GM21447 (cell line): Measurements from ENCODE around the gene FRMPD2.
"Not testable (repeated sequence)": the region's sequence is repeated elsewhere in the genome, so short reads cannot be mapped to it uniquely, and the experiment has no call there.

Source experiments
- ATAC-seq: cut with Tn5 transposase; IDR thresholded peaks from one replicate; pipeline ENCODE4 v1.9.1; 2021; ENCODE audit not compliant: unreplicated experiment

The FRMPD2 gene

DNA sequence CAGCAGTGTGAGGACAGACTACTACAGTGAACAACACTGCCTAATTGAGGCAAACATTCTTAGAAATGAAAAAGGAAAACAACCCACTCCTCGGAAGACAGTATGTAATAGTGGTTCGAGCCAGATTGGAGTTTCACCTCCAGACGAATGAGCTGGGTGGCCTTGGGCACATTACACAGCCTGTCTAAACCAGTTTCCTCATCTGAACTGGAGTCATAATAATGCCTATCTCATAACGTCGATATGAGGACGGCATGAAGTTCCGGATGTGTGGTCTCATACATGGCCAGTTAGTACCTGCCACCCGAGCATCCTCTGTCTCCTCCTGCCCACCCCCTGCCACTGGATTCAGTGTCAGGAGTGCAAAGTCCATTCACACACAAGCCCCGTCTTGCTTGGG lies 15.8 kb upstream of the FRMPD2 start:
- no peak for ATAC-seq

DNA sequence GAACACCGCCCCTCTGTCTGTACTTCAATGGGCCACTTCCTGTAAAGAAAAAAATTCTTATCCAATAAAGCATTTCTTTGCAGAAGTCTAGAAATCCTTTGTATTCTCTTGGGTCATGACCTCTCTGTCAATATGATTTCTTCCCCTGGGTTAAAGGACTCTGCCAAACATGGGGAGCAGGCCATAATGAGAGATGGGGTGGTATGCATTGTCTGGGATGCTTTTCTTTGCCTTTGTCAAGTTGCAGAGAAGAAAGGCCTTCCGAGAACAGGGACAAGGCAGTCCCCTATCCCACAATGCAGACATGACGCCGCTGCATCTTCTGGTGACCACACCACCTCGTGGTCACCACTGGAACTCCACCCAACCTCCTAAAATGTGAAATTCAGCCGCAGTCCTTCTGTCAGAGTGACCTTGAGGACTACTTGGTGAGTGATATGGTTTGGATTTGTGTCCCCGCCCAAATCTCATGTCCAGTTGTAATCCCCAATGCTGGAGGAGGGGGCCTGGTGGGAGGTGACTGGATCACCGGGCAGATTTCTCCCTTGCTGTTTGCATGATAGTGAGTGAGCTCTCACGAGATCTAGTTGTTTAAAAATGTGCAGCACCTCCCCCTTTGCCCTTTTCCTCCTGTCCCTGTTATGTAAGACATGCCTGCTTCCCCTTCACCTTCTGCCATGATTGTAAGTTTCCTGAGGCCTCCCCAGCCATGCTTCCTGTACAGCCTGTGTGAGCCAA lies 15.2 kb upstream of the FRMPD2 start:
- no peak for ATAC-seq

DNA sequence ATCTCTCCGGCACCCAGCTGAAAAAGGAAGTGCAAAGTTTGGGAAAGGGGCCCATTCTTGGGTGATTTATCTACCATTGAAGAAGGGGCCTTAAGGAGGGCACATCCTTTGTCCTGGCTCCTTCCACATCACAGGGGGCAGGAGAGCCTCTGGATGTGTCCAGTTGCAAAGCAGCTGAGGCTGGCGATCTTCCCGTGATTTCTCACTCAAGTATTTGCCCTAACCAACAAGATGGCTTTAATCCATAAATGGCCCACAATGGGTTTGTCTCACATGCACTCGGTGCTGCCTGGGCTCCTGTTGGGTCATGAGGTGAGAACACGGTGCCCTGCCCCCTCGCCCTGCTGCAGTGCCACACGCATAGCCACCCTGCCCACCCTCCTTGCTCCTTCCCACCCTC lies 14.2 kb upstream of the FRMPD2 start:
- no peak for ATAC-seq

DNA sequence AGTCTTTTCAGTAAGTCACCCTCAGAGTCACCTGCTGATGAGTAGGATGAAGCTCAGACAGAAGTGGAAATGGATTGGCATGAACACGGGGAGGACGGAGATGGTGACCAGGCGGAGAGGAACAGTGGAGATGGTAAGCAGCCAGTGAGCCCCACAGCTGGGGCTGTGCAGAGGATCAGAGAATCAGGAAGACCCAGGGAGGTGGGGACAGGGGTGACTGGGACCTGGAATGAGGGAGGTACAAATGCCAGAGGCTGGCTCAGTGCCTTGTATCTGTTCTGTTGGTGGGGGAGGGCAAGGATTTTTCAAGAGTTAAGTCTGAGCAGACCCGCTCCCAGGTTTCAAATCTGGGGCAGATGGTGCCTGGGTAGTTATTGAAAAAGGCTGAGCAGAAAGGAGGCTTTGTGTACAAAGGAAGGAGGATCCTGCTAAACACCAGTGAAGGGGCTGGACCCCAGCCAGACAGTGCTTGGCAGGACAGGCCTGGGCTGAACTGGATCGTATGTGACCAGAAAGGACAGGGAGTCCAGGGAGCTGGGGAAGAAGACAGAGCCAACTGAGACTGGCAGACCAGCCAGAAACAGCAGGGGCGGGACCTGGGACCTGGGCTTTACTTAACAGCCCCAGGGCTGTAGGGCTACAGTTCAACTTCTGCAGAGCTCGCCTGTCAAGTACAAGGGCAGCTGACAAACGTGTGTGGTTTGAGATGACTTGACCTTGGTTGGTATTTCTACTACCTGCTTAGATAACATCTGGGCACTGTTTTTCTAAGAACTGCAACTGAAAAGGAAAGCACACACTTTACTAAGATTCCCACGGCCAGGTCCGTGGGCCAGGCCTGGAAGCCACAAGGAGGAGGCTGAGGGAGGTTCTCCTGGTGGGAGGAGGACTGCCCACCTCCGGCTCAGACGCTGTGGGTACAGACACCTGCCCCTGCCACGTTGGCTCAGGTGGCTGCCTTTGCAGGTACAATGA lies 13.2 kb upstream of the FRMPD2 start:
- peak; percentile 57 for ATAC-seq

DNA sequence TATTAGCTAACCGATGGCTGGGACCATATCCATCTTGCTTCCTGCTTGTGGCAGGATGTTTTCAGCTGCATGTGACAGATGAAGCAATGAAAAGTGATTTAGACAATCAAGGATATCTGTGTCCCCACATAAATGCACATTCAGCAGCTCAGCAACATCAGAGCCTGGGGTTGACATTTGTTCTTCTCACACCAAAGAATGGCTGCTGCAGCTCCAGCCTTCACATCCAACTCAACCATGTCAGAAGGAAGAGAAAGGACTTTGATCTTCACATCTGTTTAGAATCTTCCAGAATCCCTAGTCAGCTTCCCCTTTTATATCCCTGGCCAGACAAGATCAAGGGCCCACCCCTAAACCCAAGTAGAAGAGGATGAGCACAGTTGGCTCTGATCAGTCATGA lies 11.9 kb upstream of the FRMPD2 start:
- no peak for ATAC-seq

DNA sequence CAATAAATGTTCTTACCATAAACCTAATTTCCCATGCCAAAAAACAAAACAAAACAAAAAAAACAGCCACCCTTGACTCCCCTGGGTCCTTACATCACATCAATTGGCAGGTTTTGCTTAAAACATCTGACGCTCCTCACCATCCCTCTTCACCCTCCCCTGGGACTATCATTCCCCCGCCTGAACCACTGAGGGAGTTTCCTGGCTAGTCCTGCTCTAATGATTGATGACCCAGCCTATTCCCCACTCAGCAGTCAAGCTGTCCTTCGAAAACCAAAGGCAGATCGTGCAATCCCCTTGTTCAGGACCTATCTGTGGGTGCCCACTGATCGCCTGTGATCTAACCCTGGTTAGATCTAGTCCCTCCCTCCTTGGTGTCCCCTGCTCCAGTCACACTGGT lies 11.2 kb upstream of the FRMPD2 start:
- no peak for ATAC-seq

DNA sequence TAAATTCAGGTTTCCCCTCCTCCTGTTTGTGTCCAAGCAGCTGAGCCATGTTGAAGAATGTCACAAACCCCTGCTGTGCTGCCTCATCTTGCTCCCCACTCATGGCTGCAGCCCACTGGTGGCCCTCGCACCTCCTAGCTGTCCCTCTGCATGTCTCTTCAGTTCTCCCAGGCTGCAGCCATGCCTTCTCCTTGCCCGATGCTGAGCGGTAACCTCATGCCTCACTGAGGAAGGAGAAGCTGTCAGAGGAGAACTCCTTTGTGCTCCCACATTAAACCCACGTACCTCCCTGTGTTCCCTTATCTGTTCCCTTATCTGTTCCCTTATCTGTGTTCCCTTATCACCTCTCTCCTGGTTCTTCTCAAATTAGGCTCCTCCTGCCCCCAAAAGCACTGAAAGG lies 10.3 kb upstream of the FRMPD2 start:
- no peak for ATAC-seq

DNA sequence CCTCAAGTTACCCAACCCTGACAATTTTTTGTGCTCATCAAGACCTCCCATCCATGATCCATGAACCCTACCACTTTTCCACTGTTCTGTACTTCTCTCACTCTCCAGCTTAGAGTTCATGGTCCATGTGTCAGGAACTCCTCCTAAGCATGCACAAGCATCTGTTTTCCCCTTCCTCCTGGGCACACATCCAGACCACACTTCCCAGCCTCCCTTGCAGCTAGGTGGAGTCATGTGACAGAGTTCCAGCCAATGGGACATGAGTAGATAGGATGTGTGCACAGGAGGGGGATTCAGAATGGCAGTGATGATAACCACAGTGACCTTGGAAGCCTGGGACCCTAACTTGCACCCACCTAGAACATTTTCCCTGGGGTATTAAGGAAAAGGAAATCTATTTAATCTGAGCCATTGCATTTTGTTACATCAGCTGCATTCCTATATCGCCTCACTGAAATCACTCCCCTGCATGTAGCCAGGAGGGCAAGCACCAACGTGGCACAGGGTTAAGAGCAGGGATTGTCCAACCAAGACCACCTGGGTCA lies 9.6 kb upstream of the FRMPD2 start:
- no peak for ATAC-seq

DNA sequence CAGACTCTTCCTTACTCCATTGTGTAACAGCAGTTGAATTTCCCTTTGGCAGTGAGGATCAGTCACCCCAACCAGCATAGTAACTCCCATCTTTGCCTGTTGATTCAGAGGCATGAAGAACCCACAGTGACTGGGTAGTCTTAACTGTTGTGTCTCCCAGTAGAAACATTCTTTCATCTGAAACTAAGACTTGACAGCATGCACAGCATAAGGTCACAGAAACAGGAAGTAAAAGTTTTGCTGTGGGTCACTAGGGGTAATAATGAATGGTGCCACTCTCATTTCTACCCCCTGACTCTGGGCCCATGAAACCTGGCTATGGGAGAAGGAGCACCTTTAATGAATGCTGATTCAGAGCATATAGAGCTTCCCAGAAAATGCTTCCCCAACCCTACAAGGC lies 8.3 kb upstream of the FRMPD2 start:
- peak; percentile 60 for ATAC-seq

DNA sequence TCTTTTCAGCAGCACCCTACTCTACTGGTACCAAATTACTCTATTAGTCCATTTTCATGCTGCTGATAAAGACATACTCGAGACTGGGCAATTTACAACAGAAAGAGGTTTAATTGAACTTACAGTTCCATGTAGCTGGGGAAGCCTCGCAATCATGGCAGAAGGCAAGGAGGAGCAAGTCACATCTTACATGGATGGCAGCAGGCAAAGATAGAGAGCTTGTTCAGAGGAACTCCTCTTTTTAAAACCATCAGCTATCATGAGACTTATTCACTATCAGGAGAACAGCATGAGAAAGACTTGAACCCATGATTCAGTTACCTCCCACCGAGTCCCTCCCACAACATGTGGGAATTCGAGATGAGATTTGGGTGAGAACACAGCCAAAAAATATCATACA lies 7.2 kb upstream of the FRMPD2 start:
- not testable (repeated sequence) for ATAC-seq

DNA sequence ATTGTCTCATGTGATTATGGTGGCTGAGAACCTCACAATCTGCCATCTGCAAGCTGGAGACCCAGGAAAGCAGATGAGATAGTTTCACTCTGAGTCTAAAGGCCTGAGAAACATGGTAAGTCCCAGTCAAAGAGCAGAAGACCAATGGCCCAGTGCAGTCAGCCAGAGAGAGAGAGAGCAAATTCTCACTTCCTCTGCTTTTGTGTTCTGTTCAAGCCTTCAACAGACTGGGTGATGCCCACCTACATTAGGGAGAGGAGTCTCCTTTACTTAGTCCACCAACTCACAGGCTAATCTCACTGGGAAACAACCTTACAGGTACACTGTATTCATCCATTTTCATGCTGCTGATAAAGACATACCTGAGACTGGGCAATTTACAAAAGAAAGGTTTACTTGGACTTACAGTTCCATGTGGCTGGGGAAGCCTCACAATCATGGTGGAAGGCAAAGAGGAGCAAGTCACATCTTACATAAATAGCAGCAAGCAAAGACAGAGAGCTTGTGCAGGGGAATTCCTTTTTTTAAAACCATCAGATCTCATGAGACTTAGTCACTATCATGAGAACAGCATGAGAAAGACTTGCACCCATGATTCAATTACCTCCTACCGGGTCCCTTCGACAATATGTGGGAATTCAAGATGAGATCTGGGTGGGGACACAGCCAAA lies 4.7 kb upstream of the FRMPD2 start:
- peak; percentile 83 for ATAC-seq

DNA sequence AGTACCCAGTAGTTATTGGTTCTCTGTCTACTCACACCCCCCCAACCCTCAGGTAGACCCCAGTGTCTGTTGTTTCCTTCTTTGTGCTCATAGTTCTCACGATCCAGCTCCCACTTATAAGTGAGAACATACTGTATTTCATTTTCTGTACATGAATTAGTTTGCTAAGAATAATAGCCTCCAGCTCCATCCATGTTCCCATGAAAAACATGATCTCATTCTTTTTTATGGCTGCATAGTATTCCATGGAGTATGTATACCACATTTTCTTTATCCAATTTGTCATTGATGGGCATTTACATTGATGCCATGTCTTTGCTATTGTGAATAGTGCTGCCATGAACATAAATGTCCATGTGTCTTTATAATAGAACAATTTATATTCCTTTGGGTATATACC lies 2.6 kb upstream of the FRMPD2 start:
- ATAC-seq = no peak

DNA sequence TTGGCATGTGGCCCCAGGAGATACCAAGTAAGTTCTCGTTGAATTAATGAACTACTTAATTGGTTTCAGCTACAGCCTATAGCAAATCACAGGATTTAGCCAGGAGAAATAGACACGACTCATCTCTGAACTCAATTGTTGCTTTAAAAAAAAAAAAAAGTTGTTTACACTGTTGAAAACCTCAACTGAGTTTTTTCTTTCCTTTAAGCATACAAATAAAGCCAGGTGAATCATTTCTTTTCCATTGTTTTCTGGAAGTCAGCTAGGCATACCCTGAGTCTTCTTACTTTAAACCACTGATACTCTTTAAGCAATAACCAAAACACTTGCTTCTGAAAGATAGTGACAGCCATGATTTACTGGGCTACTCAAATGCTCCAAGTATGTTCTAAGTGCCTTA lies 755 bp downstream of the FRMPD2 start:
- ATAC-seq = no peak

DNA sequence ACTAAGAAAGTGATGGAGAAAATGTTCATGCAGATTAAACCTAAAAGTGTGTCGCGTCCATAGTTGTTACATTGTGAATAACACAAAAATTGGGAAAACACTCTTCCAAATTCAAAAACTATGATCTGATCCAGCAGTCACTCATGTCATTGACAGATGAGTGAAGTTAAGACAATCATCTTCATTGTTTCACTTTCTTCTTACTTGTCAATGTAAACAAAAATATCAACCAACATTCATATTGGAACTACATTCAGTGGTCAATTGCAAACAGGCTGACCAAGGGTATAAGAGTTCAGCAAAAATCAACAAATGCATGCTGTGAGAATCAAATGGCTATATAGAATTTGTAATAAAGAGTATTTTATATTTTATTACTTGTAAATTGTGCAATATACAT lies 1.8 kb downstream of the FRMPD2 start:
- no peak for ATAC-seq

DNA sequence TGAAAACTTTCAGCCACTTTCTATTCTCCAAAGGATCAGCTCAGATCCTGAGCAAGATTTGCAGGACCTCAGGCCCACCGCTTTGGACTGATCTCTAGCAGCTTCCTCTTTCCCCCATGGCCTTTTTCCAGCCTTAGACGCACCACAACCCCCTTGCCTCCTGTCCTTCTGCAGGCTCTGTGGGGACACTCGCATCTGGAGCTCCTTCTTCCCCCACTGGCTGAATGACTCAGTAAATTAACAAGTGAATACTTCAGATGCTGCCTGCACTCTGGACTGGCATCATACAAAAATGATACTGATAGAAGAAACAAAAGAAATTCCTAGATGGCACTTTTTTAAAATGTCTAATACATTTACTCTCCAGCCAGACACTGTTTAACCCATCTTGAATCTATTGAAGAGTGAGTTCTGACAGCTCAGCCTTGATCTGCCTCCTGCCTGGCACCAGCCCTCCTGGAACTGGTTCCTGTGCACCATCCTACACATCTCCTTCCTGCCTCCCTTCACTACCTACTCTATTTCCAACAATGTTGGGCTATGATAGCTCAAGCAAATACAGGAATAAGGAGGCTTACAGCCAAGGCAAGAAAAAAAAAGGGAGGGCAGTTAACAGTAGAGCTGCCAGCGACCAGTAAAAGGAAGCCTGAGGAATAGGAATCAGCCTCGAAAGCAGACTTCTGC lies 3.3 kb downstream of the FRMPD2 start:
- ATAC-seq = no peak

DNA sequence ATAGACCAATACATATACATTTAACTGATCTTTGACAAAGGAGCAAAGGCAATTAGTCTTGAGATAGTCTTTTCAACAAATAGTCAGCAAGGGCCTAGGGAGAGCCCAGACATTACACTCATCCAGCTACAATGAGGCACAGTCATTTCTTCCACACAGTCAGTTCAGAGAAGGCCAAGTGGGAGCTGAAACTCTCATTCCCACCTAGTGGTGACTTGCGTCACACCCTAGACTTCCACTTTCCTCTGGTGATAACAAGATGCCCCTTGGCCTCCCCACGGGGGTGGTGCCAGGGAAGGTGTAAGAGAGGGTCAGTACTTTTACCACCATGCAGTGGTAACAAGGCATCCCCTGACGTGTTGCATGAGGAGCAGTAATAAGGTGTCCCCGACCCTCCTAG lies 8.0 kb downstream of the FRMPD2 start:
- ATAC-seq = no peak

DNA sequence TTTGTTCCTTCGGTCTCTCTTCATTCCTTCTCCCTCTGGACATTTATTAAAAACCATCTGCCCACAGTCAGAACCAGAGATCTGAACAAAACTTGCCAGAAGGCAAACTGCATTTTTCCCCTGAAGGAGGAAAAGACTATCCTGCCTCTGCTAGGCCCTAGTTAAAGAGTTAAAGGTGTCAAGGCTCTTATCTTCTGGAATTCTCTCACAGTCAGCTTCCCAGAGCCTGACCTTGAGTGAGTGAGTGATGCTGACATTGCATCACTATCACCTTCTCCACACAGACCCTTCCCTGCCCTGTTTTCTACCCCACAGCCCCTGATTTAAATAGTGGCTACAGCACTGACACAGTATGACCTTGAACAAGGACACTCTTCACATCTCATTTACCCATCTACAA lies 16.4 kb downstream of the FRMPD2 start:
- ATAC-seq = no peak

DNA sequence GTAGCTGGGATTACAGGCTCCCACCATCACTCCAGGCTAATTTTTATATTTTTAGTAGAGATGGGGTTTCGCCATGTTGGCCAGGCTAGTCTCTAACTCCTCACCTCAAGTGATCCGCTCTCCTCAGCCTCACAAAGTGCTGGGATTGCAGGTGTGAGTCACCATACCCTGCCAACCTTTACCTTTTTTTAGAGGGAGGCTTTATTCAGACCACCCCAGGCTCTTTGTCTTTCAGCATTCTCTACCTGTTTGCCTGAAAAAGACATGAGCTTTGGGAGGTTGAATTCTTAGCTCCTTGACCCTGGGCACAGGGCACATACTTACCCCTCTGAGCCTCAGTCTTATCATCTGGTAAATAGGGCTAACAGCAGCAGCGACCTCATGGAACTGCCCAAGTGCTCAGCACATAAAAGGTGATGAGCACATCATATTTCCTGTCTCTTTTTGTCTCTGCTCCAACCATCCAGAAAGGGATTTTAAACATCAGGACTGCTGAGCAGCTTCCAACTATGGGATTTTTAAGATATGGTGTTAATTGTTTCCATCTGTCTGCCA lies 17.0 kb downstream of the FRMPD2 start:
- no peak for ATAC-seq

DNA sequence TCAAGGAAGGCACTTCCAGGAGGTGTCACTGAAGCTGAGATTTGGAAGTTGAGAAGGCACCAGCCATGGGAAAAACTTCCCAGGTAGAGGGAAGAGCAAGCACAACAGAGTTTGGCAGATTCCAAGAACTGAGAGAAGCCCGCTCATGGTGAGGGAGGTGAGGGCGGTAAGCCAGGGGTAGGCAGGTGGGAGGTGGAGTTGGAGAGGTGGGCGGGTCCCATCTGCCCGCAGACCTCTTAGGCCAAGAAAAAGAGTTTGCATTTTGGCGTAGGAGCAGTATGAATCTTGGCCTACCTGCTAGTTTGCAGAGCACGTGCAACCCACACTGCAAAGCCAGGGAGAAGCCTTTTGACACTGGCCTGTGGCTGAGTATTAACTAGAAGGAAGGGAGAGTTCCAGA lies 18.8 kb downstream of the FRMPD2 start:
- ATAC-seq = no peak

DNA sequence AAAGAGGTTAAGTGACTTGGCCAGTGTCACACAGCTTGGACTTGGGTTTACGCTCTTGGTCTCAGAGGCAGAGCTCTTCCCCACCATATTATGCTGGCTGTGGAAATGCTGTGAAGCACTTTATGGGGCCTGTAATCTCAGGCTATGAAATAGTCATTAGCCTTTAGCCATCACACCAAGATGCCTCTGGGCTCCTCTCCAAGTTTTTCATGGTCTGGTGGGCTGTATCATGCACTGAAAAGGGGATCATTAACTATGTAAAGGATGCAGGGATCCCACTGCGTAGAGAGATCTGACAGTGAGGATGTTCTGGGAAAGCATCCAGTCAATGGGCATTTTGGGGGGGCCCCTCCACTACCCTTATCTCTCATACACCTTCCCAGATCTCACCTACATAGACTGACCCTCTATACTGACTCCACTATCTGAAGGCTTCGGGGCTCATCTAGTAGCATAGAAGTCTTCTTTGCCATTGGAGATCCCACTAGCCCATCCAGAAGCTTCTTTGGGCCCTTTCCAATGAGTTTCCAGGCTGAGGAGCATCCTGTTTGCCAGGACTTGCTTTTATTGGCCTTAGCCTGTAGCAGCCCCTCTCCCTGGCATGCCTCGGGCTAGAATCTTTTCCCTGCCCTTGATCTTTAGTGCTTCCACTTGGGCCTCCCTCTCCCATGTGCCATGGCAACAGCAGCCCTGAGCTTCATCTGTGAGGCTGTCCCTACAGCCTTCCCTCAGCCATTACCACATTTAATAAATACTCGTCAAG lies 19.6 kb downstream of the FRMPD2 start:
- ATAC-seq = no peak
